ENCODE measurements around the gene HIPK2.

HIPK2 gene

DNA sequence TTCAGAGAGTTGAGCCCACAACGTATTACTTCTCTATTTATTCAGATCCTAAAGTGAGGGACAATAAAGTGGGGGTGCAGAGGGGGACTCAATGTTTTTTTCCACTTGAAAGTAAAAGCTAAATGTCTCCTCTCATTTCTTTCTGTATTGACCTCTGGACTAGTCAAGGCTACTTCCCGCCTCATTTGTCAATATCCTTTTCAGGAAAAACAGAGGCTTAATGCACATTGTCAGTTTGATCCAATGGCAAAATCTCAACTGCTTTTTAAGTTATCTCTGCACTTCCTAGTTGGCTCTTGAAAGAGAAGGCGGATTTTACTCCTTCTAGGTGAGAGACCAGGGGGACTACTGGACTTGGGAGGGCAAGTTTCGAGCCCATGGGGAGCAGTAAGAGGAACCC lies 56.4 kb downstream of the HIPK2 start:
- no peak overlapping the region for H3K4me3 ChIP-seq (ENCODE audit: low read length)
- no peak for DNase-seq (ENCODE audit: low read depth, low spot score)

DNA sequence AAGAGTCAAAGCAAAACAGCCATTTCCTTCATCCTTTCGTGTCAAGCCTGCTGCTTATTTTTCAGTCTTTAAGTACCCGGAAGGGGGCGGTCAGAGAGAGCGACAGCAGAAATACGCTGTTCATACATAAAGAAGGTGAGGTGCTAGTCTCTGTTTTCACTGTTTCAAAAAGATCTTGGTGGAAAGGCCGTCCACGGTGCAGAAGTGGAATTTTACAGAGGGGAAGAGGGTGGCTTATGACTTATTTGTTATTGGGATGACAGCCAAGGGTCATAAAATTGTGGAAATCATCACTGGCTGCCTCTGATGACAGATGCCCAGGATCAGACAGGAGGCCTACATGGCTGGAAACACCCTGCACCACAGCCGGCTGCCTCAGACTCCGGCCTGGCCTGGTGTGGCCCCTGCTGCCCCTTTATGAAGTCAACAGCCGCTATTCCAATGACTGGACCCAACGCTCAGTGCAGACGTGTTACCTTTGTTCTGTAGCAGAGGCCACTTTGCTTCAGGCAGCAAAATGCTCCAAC lies 57.0 kb downstream of the HIPK2 start:
- DNase-seq (ENCODE audit: low read depth, low spot score) = no peak

DNA sequence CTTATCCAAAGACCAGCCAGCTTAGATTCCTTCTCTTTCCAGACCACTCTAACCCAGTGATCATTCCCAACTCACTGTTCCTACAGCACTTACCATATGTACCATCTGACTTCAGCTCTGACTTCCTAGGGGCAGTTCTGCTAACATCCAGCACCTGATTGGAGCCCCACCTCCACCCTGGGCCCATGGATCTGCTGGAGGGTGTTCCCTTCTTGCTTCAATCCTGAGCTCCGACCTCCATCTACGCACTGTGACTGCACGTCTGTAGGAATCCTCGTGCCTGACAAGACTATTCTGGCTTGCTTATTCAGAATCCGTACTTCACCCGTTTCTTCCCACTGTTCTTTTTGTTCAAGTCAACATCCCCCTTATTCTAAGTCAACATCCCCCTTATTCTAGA lies 57.6 kb downstream of the HIPK2 start:
- DNase-seq (ENCODE audit: low read depth, low spot score) = no peak
- H3K4me3 ChIP-seq (ENCODE audit: low read length) = no peak overlapping the region

More for the DNA sequence above, 57.0 kb downstream of the HIPK2 start:
- H3K4me3 ChIP-seq (ENCODE audit: low read length) = no peak overlapping the region

- no peak for DNase-seq (ENCODE audit: low read depth, low spot score)
- H3K4me3 ChIP-seq (ENCODE audit: low read length) = no peak overlapping the region
These were observed 58.9 kb downstream of the HIPK2 start for GRCh38 chr7:139718859-139719258.

GRCh38 chr7:139718141-139718540 lies 59.7 kb downstream of the HIPK2 start:
- no peak overlapping the region for H3K4me3 ChIP-seq (ENCODE audit: low read length)
- DNase-seq (ENCODE audit: low read depth, low spot score) = no peak

DNA sequence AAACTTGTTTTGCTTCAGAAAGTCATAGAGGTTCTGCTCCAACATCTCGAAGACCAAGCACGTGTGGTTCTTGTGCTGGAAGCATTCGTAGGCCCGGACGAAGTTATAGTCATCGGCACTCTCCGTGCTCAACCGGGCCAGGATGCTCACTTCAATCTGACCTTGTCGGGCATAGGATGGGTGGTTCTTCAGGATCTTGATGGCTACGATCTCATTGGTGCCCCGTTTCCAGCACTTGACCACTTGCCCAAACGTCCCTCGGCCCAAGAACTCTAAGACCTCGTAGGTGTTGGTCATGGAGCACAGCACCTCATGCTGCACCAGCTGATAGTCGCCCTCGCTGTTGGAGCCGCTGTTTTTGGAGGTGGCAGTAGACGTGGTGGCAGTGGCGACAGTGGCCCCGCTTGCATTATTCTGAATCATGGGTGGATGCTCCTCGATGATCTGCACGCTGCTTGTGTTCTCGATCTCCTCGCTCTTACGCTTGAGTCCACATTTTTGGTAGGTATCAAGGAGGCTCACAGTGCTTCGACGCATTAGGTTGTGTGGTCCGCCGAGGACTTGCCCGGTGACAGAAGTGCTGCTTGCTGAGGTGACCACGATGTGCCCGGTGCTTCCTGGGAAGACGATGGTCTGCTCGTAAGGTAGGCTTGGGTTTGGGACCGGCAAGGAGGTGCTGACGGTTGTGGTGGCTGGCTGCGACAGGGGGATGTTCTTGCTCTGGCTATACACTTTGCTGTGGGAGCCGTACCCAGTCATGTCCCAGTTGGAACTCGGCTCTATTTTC lies 61.4 kb downstream of the HIPK2 start:
- no peak overlapping the region for H3K4me3 ChIP-seq (ENCODE audit: low read length)
- DNase-seq (ENCODE audit: low read depth, low spot score) = no peak

DNA sequence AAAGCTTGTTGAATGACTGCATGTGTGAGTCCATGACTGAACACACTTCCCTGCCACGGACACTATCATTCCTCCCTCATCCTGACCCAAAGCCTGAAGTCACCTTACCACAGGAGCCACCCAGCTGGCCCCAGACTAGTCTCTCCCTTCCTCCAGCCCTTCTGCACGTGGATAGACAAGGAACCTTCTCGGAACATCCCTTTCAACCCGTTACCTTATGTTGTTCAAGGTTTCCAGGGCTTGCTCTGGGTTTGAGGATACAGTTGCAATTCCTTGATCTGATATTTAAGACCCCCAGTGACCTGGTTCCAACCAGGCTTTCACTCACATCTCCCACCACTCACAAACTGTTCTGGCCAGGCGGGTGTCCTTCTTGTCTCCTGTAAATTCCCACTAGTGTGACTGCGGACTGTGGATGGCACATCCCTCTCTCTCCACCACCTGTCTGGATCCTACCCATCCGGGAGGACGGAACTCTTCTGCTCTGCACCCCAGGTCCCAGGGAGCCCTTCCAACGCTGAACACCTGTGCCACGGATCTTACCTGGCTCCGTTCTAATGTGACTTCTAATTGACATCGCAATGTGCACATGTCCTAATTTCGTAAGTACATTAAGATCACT lies 62.5 kb downstream of the HIPK2 start:
- H3K4me3 ChIP-seq (ENCODE audit: low read length) = no peak overlapping the region
- no peak for DNase-seq (ENCODE audit: low read depth, low spot score)

- no peak for DNase-seq (ENCODE audit: low read depth, low spot score)
- H3K4me3 ChIP-seq (ENCODE audit: low read length) = no peak overlapping the region
These were observed 63.5 kb downstream of the HIPK2 start for GRCh38 chr7:139714163-139714901.

DNA sequence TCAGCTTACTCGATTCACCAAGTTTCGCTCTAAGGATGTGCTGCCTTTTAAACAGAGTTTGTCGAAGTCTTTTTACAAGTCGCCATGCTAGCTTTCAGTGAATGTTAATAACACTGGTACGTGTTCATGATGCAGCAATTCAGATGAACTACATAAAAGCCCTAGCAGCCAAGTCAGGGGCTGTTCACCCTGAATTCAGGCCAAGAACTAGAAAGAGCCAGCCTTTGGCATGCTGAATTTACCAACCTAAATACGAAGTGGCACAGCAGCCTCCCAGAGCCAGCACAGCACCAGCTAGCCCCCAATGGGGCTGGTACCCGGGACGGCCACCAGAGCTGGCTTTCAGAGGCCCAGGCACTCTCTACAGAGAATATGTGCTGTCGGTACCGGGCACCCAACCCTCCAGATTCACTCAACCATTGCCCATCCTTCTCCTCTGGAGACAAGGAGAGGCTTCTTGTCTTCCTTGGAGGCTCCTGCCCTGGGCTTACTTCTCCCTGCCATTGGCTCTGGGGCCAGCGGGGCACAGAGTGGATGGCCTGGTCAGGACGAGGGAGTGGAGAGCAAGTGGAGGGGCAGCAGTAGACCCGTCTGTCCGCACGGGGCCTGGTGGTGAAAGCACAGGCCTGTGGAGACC lies 64.2 kb downstream of the HIPK2 start:
- DNase-seq (ENCODE audit: low read depth, low spot score) = no peak
- H3K4me3 ChIP-seq (ENCODE audit: low read length) = no peak overlapping the region

DNA sequence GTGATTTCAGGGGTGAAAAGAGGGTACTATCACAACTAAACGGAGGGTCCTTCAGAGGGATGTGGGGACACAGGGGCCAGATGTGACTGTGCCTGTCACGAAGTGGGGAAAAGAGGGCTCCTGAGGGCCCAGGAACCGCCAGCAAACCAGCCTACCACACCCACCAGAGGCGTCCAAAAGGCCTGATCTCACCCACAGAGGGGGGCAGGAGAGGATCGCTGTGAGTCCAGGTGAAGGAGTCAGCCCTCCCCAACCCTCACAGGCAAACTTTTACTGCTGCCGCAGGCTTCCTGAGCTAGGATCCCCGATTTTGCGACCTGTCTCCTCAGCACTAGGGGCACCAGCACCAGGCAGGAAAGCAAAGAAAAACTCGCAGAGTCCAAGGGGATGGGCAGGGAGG lies 64.7 kb downstream of the HIPK2 start:
- no peak overlapping the region for H3K4me3 ChIP-seq (ENCODE audit: low read length)
- DNase-seq (ENCODE audit: low read depth, low spot score) = no peak

DNA sequence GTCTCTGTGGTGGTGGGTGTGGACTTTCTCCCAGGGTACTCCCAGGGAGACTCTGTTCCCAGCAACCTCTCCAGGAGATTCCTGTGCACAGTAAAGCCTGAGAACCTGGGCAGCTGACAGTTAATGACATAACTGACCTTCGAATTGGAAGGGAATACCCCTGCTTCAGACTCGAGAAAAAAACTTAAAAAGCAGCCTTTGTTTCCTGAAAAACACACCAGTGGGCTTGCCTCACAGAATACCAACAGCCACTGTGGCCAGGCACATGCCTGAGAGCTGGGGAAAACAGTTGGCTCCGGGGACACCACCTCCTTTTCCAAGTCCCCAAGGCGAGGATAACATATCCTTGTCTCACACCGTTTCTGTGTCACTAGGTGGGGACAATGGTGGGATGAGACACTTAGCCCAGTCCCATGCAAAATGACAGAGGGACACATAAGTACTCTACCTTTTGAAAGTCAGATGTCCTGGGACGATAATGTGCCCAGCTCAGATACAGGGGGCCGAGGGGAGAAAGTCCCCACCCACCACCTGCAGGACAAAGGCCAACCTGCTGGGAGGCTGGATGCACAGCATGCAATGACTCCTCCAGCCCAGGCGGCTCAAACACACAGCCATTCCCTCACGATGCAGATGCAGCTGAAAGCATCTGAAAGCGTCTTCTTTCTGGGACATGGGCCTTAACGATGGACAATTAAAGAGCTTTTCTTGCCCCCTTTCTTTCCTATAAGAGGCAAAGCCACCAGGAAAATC lies 65.6 kb downstream of the HIPK2 start:
- DNase-seq (ENCODE audit: low read depth, low spot score) = no peak
- no peak overlapping the region for H3K4me3 ChIP-seq (ENCODE audit: low read length)

DNA sequence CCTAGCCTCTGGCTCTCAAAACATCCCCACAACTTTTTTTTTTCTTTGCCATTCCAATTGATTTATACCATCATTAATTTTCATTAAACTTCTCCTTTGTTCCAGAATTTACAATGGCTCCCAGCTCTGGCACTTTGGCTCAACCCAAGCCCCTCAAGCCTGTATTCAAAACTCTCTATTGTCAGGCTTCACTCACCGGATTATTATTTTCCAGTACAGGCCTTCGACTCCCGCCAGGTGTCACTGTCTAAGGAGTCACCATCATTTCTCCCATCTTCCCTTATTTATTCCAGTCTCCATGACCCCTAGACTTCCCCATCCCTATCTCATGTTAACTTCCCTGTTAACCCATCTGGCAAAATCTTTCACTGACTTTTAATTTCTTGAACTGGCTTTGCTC lies 67.8 kb downstream of the HIPK2 start:
- H3K4me3 ChIP-seq (ENCODE audit: low read length) = no peak overlapping the region
- DNase-seq (ENCODE audit: low read depth, low spot score) = no peak

DNA sequence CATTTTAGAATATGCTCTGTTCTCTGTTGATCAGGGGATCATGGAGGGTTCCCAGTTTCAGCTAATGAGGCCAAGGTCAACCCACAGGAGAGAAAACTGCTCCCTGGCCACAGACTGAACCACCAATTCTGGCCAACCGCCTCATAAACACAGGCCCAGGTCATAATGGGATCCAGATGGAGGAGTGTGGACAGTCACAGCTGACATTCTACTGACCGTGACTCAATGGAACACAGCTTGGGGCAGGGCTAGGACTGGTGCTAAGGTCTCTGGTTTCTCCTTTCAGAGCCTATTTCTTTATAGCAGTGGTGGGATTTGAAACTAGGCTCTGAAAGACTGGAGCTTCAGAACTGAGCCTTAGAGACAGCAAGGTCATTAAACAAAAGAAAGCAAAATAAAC lies 68.3 kb downstream of the HIPK2 start:
- H3K4me3 ChIP-seq (ENCODE audit: low read length) = no peak overlapping the region
- DNase-seq (ENCODE audit: low read depth, low spot score) = no peak

GRCh38 chr7:139708541-139708940 lies 69.3 kb downstream of the HIPK2 start:
- H3K4me3 ChIP-seq (ENCODE audit: low read length) = no peak overlapping the region
- DNase-seq (ENCODE audit: low read depth, low spot score) = no peak

- no peak overlapping the region for H3K4me3 ChIP-seq (ENCODE audit: low read length)
- no peak for DNase-seq (ENCODE audit: low read depth, low spot score)
These were observed 71.0 kb downstream of the HIPK2 start for GRCh38 chr7:139706837-139707236.

DNA sequence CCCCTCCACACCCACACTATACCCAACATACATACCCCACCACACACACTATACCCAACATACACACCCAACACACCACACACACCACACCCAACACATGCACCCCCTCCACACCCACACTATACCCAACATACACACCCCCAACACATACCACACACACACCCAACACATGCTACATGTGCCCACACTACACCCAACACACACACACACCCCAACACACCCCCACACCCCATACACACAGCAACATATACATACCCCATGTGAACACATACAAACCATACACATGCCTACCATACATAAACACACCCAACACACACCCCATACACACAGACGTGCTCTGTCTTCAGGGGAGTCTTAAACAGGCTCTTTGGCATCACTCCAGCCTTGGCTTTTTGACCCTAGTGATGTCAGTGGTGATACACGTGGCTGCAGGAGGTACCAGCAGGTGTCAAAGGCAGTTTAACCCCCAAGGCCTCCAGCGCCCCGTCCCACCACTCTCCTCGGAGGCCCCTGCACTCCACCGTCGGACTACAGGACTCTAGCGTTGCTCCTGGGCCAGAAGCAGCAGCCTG lies 73.4 kb downstream of the HIPK2 start:
- H3K4me3 ChIP-seq (ENCODE audit: low read length) = no peak overlapping the region
- no peak for DNase-seq (ENCODE audit: low read depth, low spot score)

DNA sequence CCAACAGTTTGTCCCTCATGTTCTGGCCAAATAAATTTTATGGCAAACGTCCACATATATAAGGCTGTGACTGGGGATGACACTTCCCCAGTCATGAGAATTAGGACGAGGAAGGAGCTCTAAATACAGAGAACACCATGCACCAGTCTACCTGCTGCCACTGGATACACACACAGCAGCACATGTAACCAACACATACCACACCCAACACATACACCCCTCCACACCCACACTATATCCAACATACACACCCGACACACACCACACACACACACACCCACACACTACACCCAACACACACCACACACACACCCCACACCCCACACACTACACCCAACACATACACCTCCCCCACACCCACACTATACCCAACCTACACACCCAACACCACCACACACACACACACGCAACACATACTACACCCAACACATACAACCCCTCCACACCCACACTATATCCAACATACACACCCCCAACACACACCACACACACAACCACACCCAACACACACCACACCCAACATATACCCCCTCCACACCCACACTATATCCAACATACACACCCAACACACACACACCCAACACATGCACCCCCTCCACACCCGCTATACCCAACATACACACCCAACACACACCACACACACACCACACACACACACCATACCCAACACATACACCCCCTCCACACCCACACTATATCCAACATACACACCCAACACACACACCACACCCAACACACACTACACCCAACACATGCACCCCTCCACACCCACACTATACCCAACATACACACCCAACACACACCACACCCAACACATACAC lies 74.1 kb downstream of the HIPK2 start:
- no peak overlapping the region for H3K4me3 ChIP-seq (ENCODE audit: low read length)
- no peak for DNase-seq (ENCODE audit: low read depth, low spot score)
